DMS 273 (cell line): ENCODE data around the gene DPT.

Experiments
- DNase-seq: peaks from one replicate; lab custom pipeline; 2025; ENCODE audit not compliant: unreplicated experiment; lab: John Stamatoyannopoulos, UW

Gene DPT

GRCh38 chr1:168706391-168706992 is 22.5 kb downstream of the DPT start:
- DNase-seq, result no peak

- no peak for DNase-seq
Observed at GRCh38 chr1:168700575-168701268, 28.3 kb downstream of the DPT start.

GRCh38 chr1:168698453-168698852 is 30.6 kb downstream of the DPT start:
- DNase-seq, result no peak

- no peak for DNase-seq
Observed at GRCh38 chr1:168697356-168698126, 31.5 kb downstream of the DPT start.

- no peak for DNase-seq
Observed at GRCh38 chr1:168696125-168696760, 32.8 kb downstream of the DPT start.

GRCh38 chr1:168693872-168694238 is 35.2 kb downstream of the DPT start:
- no peak for DNase-seq

- DNase-seq, result no peak
Observed at GRCh38 chr1:168693197-168693871, 35.7 kb downstream of the DPT start.

GRCh38 chr1:168692472-168692871 is 36.5 kb downstream of the DPT start:
- no peak for DNase-seq

- DNase-seq, result peak; percentile 70
Observed at GRCh38 chr1:168691541-168691940, 37.5 kb downstream of the DPT start.

GRCh38 chr1:168689726-168690602 is 39.0 kb downstream of the DPT start:
- no peak for DNase-seq

GRCh38 chr1:168689327-168689657 is 39.7 kb downstream of the DPT start:
- DNase-seq, result no peak

GRCh38 chr1:168688644-168689326 is 40.2 kb downstream of the DPT start:
- DNase-seq, result no peak

- peak; percentile 5 for DNase-seq
Observed at GRCh38 chr1:168687816-168688215, 41.2 kb downstream of the DPT start.

- no peak for DNase-seq
Observed at GRCh38 chr1:168686666-168687065, 42.3 kb downstream of the DPT start.

- DNase-seq, result no peak
Observed at GRCh38 chr1:168683871-168684270, 45.1 kb downstream of the DPT start.

- no peak for DNase-seq
Observed at GRCh38 chr1:168676861-168677260, 52.1 kb downstream of the DPT start.

GRCh38 chr1:168676029-168676812 is 52.8 kb downstream of the DPT start:
- DNase-seq, result no peak

GRCh38 chr1:168673974-168674683 is 54.9 kb downstream of the DPT start:
- no peak for DNase-seq
